ENCODE results near the gene ST6GALNAC4. TPM values are rescaled to one million over a fixed set of nuclear protein-coding genes. Genes with fewer than 3 reads are reported as not detected.

Gene ST6GALNAC4
- total and polyA plus RNA-seq, 9 of the 15 experiments (the other 6 are each of a cell fraction or from before 2014, with no cell fraction given): 2.6 to 43.1 (median 15.4) TPM

- Histone ChIP-seq H3K9me3 (replicated peaks; ENCODE audit: control insufficient read depth, insufficient read depth, low read depth, low read length) (peaks cover 4% of the 10 kb centered on the region), H3K79me2 (ENCODE audit: control insufficient read depth, insufficient read depth, low read length) (no peaks in the 10 kb centered on the region), H3K9ac (ENCODE audit: insufficient read depth in 1 of 2, low read depth in 2 of 2, low read length in 2 of 2) (no peak overlapping the region), H3K9me1 (ENCODE audit: control insufficient read depth, insufficient read depth, low read length) (no peaks in the 10 kb centered on the region), H3K27me3 (ENCODE audit: control insufficient read depth in 2 of 2, insufficient read depth in 2 of 2, low read length in 2 of 2) (no peaks in the 10 kb centered on the region), H3K27ac (ENCODE audit: extremely low read depth, low read depth, low read length) (no peak overlapping the region), H4K20me1 (replicated peaks; ENCODE audit: control insufficient read depth, insufficient read depth, low read length) (no peaks in the 10 kb centered on the region), H3K4me2 (ENCODE audit: insufficient read depth, low read length) (no peak overlapping the region), H3K4me1 (replicated peaks in 1 of 2; ENCODE audit: control insufficient read depth in 2 of 2, insufficient read depth in 2 of 2, low read length in 2 of 2) (peaks cover 0 to 27% of the 10 kb centered on the region in 2 experiments; a peak in 3 of 5 replicates), H3K4me3 (no peak overlapping the region), H2AFZ (ENCODE audit: low read depth, low read length) (no peak overlapping the region), H3K36me3 (ENCODE audit: control insufficient read depth, insufficient read depth, low read length) (peaks cover 79% of the 10 kb centered on the region)
- no peak for TF ChIP-seq ZNF609 (CRISPR knock-in tag; IDR thresholded peaks at IDR 0.05; ENCODE audit: borderline replicate concordance)
- no peak for TF ChIP-seq SMARCB1 (IDR thresholded peaks at IDR 0.05; ENCODE audit: insufficient read length, low read depth)
- no peak for TF ChIP-seq MIER1 (IDR thresholded peaks at IDR 0.05; ENCODE audit: low read depth)
- no peak for TF ChIP-seq ZNF512 (tag; IDR thresholded peaks at IDR 0.05)
- ChIA-PET POLR2A (interaction anchor here (0.6 to 1.4 kb wide), 7 partner anchors 9 to 149 kb away, joined by 3 to 6 read pairs (median 3); partner anchors contain the start of gene ST6GALNAC4), CTCF (ENCODE audit: low intra/inter-chr PET ratio) (no interaction called here)
- ATAC-seq (no peak), FAIRE-seq (no peak), DNase-seq (ENCODE audit: extremely low read depth in 1 of 4, low spot score in 3 of 4) (no peak)
- BruUV-seq (replicated peaks): no TSS peak
- in situ Hi-C loops (cut with MboI): no loop called here
- intact Hi-C loops (cut with micrococcal nuclease): no loop called here
- WGBS (ENCODE audit: insufficient coverage, low coverage, missing lambda C conversion rate): 95% methylated on average over 3 of the region's 3 CpGs
These were observed 26.8 kb downstream of the ST6GALNAC4 start for GRCh38 chr9:127890053-127890452.
